Effector memory CD4-positive, alpha-beta T cell (primary cell): ENCODE results near the gene STX8.
"Not testable (repeated sequence)": the region's sequence is repeated elsewhere in the genome, so short reads cannot be mapped to it uniquely, and the experiment has no call there.

Source experiments
- DNase-seq, 3 donors: peaks; one replicate each; pipeline ENCODE4 v3.0.0-alpha.2; 2020
- H3K27ac ChIP-seq: 2 replicates; pipeline ENCODE4 v1.7.0; 2013; ENCODE audit warnings: mild to moderate bottlenecking, low read length, moderate library complexity; ENCODE audit not compliant: insufficient read depth, poor library complexity, severe bottlenecking
- H3K27me3 ChIP-seq: replicated peaks from 2 replicates; pipeline ENCODE4 v1.7.0; 2013; ENCODE audit warnings: mild to moderate bottlenecking, low read length; ENCODE audit not compliant: insufficient read depth, control insufficient read depth, poor library complexity, severe bottlenecking
- H3K36me3 ChIP-seq: 2 replicates; pipeline ENCODE4 v1.7.0; 2013; ENCODE audit warnings: mild to moderate bottlenecking, low read length, moderate library complexity; ENCODE audit not compliant: control insufficient read depth, insufficient read depth
- H3K4me1 ChIP-seq: 2 replicates; pipeline ENCODE4 v1.7.0; 2013; ENCODE audit warnings: low read length, mild to moderate bottlenecking; ENCODE audit not compliant: control insufficient read depth, insufficient read depth, poor library complexity, severe bottlenecking
- H3K4me3 ChIP-seq: 2 replicates; pipeline ENCODE4 v1.7.0; 2013; ENCODE audit warnings: low read length, low read depth, mild to moderate bottlenecking; ENCODE audit not compliant: insufficient read depth, poor library complexity, severe bottlenecking
- H3K9me3 ChIP-seq: 2 replicates; pipeline ENCODE4 v1.7.0; 2013; ENCODE audit warnings: mild to moderate bottlenecking, low read length, moderate library complexity; ENCODE audit not compliant: control insufficient read depth

Gene STX8

GRCh38 chr17:9343516-9343915 lies 232.1 kb downstream of the STX8 start:
- no peaks in the 10 kb centered on the region for H3K27me3 ChIP-seq
- H3K4me1 ChIP-seq: no peaks in the 10 kb centered on the region
- no peak overlapping the region for H3K4me3 ChIP-seq
- H3K36me3 ChIP-seq: no peaks in the 10 kb centered on the region
- no peak overlapping the region for H3K27ac ChIP-seq
- H3K9me3 ChIP-seq: no peaks in the 10 kb centered on the region
- no peak for DNase-seq

GRCh38 chr17:9342225-9342624 lies 233.4 kb downstream of the STX8 start:
- no peaks in the 10 kb centered on the region for H3K9me3 ChIP-seq
- H3K4me3 ChIP-seq: no peak overlapping the region
- no peaks in the 10 kb centered on the region for H3K36me3 ChIP-seq
- no peak overlapping the region for H3K27ac ChIP-seq
- no peaks in the 10 kb centered on the region for H3K27me3 ChIP-seq
- no peaks in the 10 kb centered on the region for H3K4me1 ChIP-seq
- DNase-seq: no peak

GRCh38 chr17:9339958-9340357 lies 235.7 kb downstream of the STX8 start:
- Histone ChIP-seq H3K27ac (no peak overlapping the region), H3K27me3 (no peaks in the 10 kb centered on the region), H3K36me3 (no peaks in the 10 kb centered on the region), H3K4me3 (no peak overlapping the region), H3K4me1 (no peaks in the 10 kb centered on the region), H3K9me3 (peaks cover 5% of the 10 kb centered on the region)
- no peak for DNase-seq

- H3K4me1 ChIP-seq, DNase-seq, H3K27me3 ChIP-seq, H3K27ac ChIP-seq, H3K9me3 ChIP-seq, H3K4me3 ChIP-seq, H3K36me3 ChIP-seq: not testable (repeated sequence)
These were observed 236.1 kb downstream of the STX8 start for GRCh38 chr17:9339482-9339881.

GRCh38 chr17:9336817-9337216 lies 238.8 kb downstream of the STX8 start:
- no peaks in the 10 kb centered on the region for H3K27me3 ChIP-seq
- no peaks in the 10 kb centered on the region for H3K36me3 ChIP-seq
- no peak for DNase-seq
- H3K4me3 ChIP-seq: no peak overlapping the region
- no peaks in the 10 kb centered on the region for H3K4me1 ChIP-seq
- no peak overlapping the region for H3K27ac ChIP-seq
- peaks cover 6% of the 10 kb centered on the region for H3K9me3 ChIP-seq

GRCh38 chr17:9334536-9335446 lies 240.8 kb downstream of the STX8 start:
- Histone ChIP-seq H3K27ac (no peak overlapping the region), H3K27me3 (no peaks in the 10 kb centered on the region), H3K36me3 (no peaks in the 10 kb centered on the region), H3K9me3 (peaks cover 6% of the 10 kb centered on the region), H3K4me1 (no peaks in the 10 kb centered on the region), H3K4me3 (no peak overlapping the region)
- DNase-seq: no peak

- no peak overlapping the region for H3K4me3 ChIP-seq
- no peak overlapping the region for H3K27ac ChIP-seq
- peaks cover 6% of the 10 kb centered on the region for H3K9me3 ChIP-seq
- no peaks in the 10 kb centered on the region for H3K4me1 ChIP-seq
- no peak for DNase-seq
- H3K27me3 ChIP-seq: no peaks in the 10 kb centered on the region
- no peaks in the 10 kb centered on the region for H3K36me3 ChIP-seq
These were observed 243.5 kb downstream of the STX8 start for GRCh38 chr17:9332132-9332494.

- DNase-seq: no peak
- peaks cover 6% of the 10 kb centered on the region for H3K9me3 ChIP-seq
- H3K36me3 ChIP-seq: no peaks in the 10 kb centered on the region
- H3K4me1 ChIP-seq: no peaks in the 10 kb centered on the region
- no peak overlapping the region for H3K4me3 ChIP-seq
- H3K27ac ChIP-seq: no peak overlapping the region
- H3K27me3 ChIP-seq: no peaks in the 10 kb centered on the region
These were observed 244.1 kb downstream of the STX8 start for GRCh38 chr17:9331279-9332131.

- Histone ChIP-seq H3K27ac (no peak overlapping the region), H3K4me3 (no peak overlapping the region), H3K4me1 (no peaks in the 10 kb centered on the region), H3K9me3 (peaks cover 4% of the 10 kb centered on the region), H3K36me3 (no peaks in the 10 kb centered on the region), H3K27me3 (no peaks in the 10 kb centered on the region)
- DNase-seq: no peak
These were observed 244.9 kb downstream of the STX8 start for GRCh38 chr17:9330611-9331271.
